GM12874 (cell line): ENCODE data around the gene FAM43B.

ENCODE experiments used
- CTCF ChIP-seq: IDR thresholded peaks from 2 replicates; pipeline ENCODE4 v1.5.1; 2011; ENCODE audit warnings: low read depth, mild to moderate bottlenecking, control low read depth, low read length, moderate library complexity; ENCODE audit not compliant: insufficient read depth

FAM43B gene

DNA sequence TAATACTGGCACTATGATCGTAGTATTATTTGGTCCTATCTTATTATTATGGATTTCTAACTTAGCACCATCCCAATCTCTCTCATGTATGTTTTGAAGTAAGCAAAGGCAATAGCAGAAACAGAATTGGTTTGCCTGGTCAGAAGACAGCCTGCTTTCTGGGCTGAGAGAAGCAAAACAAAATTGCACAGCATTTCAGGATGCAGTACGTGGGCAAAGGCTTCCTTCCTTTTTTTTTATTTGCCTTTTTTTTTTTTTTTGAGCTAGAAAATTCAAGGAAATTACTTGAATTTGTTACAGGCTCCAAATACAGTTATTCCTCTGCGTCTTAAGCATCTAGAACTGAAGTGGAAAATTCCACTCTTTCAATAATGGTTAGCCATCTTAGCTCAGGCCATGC is 45.3 kb downstream of the FAM43B start:
- TF ChIP-seq CTCF = no peak

DNA sequence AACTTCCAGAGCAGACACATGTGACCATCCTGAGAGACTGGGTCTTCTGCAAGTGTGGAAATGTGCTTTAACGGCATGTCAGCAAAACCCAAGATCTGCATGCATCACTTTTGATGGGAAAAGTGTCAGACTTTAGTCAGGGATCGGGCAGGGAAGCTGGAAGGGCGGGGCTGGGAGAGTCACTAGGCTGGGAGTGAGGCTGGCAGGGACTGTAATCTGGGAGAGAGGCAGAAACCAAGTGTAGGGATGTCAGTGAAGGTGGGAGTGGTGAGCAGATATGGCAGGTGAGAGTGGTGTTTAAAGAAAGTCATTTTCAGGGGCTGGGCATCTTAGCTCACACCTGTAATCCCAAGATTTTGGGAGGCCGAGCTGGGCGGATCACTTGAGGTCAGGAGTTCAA is 47.8 kb downstream of the FAM43B start:
- TF ChIP-seq CTCF = no peak

DNA sequence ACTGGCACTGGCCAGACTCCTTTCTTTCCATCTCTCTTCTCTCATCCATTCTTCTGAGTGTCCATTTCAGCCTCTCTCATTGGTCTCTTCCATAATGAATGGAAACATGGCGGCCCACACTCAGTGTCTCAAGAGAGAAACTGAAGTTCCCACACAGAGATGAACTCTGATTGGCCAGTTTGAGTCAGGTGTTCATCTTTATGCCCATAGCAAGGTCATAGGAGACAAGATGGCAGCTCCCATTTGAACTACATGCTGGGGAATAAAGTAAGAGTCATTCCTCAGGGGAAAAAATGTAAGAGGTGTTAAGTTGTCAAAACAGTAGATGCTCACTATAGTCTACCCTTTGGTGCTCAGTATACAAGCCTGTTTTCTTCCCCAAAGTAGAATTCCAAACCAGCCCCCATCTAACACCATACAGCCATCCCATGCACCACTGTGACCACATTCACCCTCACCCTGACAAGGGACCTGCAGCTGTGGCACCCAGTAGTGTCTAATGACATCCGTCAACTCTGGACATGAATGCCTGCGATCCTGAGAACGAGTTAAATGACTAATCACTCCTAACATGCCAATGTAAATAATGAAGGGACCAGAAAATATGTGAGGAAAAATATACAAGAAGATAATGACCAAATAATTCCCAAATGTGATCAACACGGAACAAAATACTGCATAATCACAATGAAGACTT is 48.9 kb downstream of the FAM43B start:
- TF ChIP-seq CTCF = no peak

DNA sequence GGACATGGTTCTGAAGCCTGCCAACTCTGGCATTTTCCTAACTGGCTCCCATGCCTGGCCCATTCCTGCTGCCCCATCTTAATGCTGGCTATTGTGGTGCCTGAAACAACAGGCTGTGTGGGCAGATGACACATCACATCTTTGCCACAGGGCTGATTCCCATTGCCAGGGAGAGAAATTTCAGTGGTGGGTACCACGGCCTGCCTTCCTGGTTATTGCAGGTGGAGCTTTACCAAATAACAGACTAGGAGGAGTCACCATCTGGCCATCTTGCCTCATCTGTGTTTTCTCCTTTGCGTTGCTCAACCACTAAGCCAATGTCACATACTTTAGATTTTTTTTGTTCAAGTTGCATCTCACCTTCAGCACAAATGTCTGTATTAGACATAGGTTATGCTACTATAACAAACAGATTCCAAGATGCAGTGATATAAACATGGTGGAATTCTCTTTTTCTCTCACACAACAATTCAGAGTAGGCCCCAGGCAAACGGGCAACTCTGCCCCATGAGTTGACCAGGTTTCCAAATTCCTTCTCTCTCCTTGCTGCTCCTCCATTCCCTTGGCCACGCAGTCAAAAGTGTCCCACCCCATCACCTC is 50.6 kb downstream of the FAM43B start:
- TF ChIP-seq CTCF = no peak

- no peak for TF ChIP-seq CTCF
These were observed 51.4 kb downstream of the FAM43B start for GRCh38 chr1:20603504-20604464.
